Measurements from ENCODE around the gene KCNK5.

The KCNK5 gene

GRCh38 chr6:39178235-39178634 is 51.0 kb downstream of the KCNK5 start:
- 74 to 77% methylated on average over 7 to 8 of the region's 8 CpGs for WGBS, 2 experiments
- H3K4me1 ChIP-seq (ENCODE audit: control insufficient read depth, insufficient read depth, low read length), result no peaks in the 10 kb centered on the region
- H3K27me3 ChIP-seq (ENCODE audit: control insufficient read depth, insufficient read depth, low read length, poor library complexity, severe bottlenecking), result no peaks in the 10 kb centered on the region
- no peak overlapping the region for H3K27ac ChIP-seq (ENCODE audit: insufficient read depth, low read depth, low read length, poor library complexity, severe bottlenecking)
- H3K36me3 ChIP-seq (ENCODE audit: control insufficient read depth, insufficient read depth, low read length), result no peaks in the 10 kb centered on the region
- H3K4me3 ChIP-seq (ENCODE audit: insufficient read depth, low read depth, low read length), result no peak overlapping the region
- no peaks in the 10 kb centered on the region for H3K9me3 ChIP-seq (ENCODE audit: control insufficient read depth, low read length)

GRCh38 chr6:39177130-39177529 is 52.1 kb downstream of the KCNK5 start:
- Histone ChIP-seq H3K36me3 (ENCODE audit: control insufficient read depth, insufficient read depth, low read length) (no peaks in the 10 kb centered on the region), H3K4me3 (ENCODE audit: insufficient read depth, low read depth, low read length) (no peak overlapping the region), H3K27ac (ENCODE audit: insufficient read depth, low read depth, low read length, poor library complexity, severe bottlenecking) (no peak overlapping the region), H3K27me3 (ENCODE audit: control insufficient read depth, insufficient read depth, low read length, poor library complexity, severe bottlenecking) (no peaks in the 10 kb centered on the region), H3K4me1 (ENCODE audit: control insufficient read depth, insufficient read depth, low read length) (no peaks in the 10 kb centered on the region), H3K9me3 (ENCODE audit: control insufficient read depth, low read length) (no peaks in the 10 kb centered on the region)
- 98 to 99% methylated on average over 1 of the region's 1 CpG for WGBS, 2 experiments

- Histone ChIP-seq H3K27me3 (ENCODE audit: control insufficient read depth, insufficient read depth, low read length, poor library complexity, severe bottlenecking) (no peaks in the 10 kb centered on the region), H3K27ac (ENCODE audit: insufficient read depth, low read depth, low read length, poor library complexity, severe bottlenecking) (no peak overlapping the region), H3K9me3 (ENCODE audit: control insufficient read depth, low read length) (no peaks in the 10 kb centered on the region), H3K4me3 (ENCODE audit: insufficient read depth, low read depth, low read length) (no peak overlapping the region), H3K36me3 (ENCODE audit: control insufficient read depth, insufficient read depth, low read length) (no peaks in the 10 kb centered on the region), H3K4me1 (ENCODE audit: control insufficient read depth, insufficient read depth, low read length) (no peaks in the 10 kb centered on the region)
- 88 to 92% methylated on average over 6 of the region's 6 CpGs for WGBS, 2 experiments
These were observed 56.0 kb downstream of the KCNK5 start for GRCh38 chr6:39173270-39173669.

GRCh38 chr6:39172377-39172757 is 56.9 kb downstream of the KCNK5 start:
- no peak overlapping the region for H3K4me3 ChIP-seq (ENCODE audit: insufficient read depth, low read depth, low read length)
- H3K27ac ChIP-seq (ENCODE audit: insufficient read depth, low read depth, low read length, poor library complexity, severe bottlenecking), result no peak overlapping the region
- H3K36me3 ChIP-seq (ENCODE audit: control insufficient read depth, insufficient read depth, low read length), result no peaks in the 10 kb centered on the region
- H3K27me3 ChIP-seq (ENCODE audit: control insufficient read depth, insufficient read depth, low read length, poor library complexity, severe bottlenecking), result no peaks in the 10 kb centered on the region
- H3K9me3 ChIP-seq (ENCODE audit: control insufficient read depth, low read length), result no peaks in the 10 kb centered on the region
- WGBS, 2 experiments, result 67 to 72% methylated on average over 5 of the region's 5 CpGs
- no peaks in the 10 kb centered on the region for H3K4me1 ChIP-seq (ENCODE audit: control insufficient read depth, insufficient read depth, low read length)

GRCh38 chr6:39171489-39172376 is 57.5 kb downstream of the KCNK5 start:
- Histone ChIP-seq H3K9me3 (ENCODE audit: control insufficient read depth, low read length) (no peaks in the 10 kb centered on the region), H3K4me3 (ENCODE audit: insufficient read depth, low read depth, low read length) (no peak overlapping the region), H3K27me3 (ENCODE audit: control insufficient read depth, insufficient read depth, low read length, poor library complexity, severe bottlenecking) (peaks cover 5% of the 10 kb centered on the region), H3K36me3 (ENCODE audit: control insufficient read depth, insufficient read depth, low read length) (no peaks in the 10 kb centered on the region), H3K4me1 (ENCODE audit: control insufficient read depth, insufficient read depth, low read length) (no peaks in the 10 kb centered on the region), H3K27ac (ENCODE audit: insufficient read depth, low read depth, low read length, poor library complexity, severe bottlenecking) (no peak overlapping the region)
- WGBS, 2 experiments, result 92 to 93% methylated on average over 4 of the region's 4 CpGs

- WGBS, 2 experiments, result 94 to 95% methylated on average over 3 of the region's 3 CpGs
- Histone ChIP-seq H3K27ac (ENCODE audit: insufficient read depth, low read depth, low read length, poor library complexity, severe bottlenecking) (no peak overlapping the region), H3K4me1 (ENCODE audit: control insufficient read depth, insufficient read depth, low read length) (no peaks in the 10 kb centered on the region), H3K36me3 (ENCODE audit: control insufficient read depth, insufficient read depth, low read length) (no peaks in the 10 kb centered on the region), H3K27me3 (ENCODE audit: control insufficient read depth, insufficient read depth, low read length, poor library complexity, severe bottlenecking) (peaks cover 7% of the 10 kb centered on the region), H3K9me3 (ENCODE audit: control insufficient read depth, low read length) (no peaks in the 10 kb centered on the region), H3K4me3 (ENCODE audit: insufficient read depth, low read depth, low read length) (no peak overlapping the region)
These were observed 58.4 kb downstream of the KCNK5 start for GRCh38 chr6:39170860-39171259.

GRCh38 chr6:39170389-39170788 is 58.9 kb downstream of the KCNK5 start:
- Histone ChIP-seq H3K27me3 (ENCODE audit: control insufficient read depth, insufficient read depth, low read length, poor library complexity, severe bottlenecking) (peaks cover 7% of the 10 kb centered on the region), H3K4me3 (ENCODE audit: insufficient read depth, low read depth, low read length) (no peak overlapping the region), H3K27ac (ENCODE audit: insufficient read depth, low read depth, low read length, poor library complexity, severe bottlenecking) (no peak overlapping the region), H3K9me3 (ENCODE audit: control insufficient read depth, low read length) (no peaks in the 10 kb centered on the region), H3K4me1 (ENCODE audit: control insufficient read depth, insufficient read depth, low read length) (no peaks in the 10 kb centered on the region), H3K36me3 (ENCODE audit: control insufficient read depth, insufficient read depth, low read length) (no peaks in the 10 kb centered on the region)

- Histone ChIP-seq H3K9me3 (ENCODE audit: control insufficient read depth, low read length) (no peaks in the 10 kb centered on the region), H3K4me3 (ENCODE audit: insufficient read depth, low read depth, low read length) (no peak overlapping the region), H3K27me3 (ENCODE audit: control insufficient read depth, insufficient read depth, low read length, poor library complexity, severe bottlenecking) (peaks cover 7% of the 10 kb centered on the region), H3K36me3 (ENCODE audit: control insufficient read depth, insufficient read depth, low read length) (no peaks in the 10 kb centered on the region), H3K27ac (ENCODE audit: insufficient read depth, low read depth, low read length, poor library complexity, severe bottlenecking) (no peak overlapping the region), H3K4me1 (ENCODE audit: control insufficient read depth, insufficient read depth, low read length) (no peaks in the 10 kb centered on the region)
- WGBS, 2 experiments, result 94 to 95% methylated on average over 14 of the region's 14 CpGs
These were observed 59.6 kb downstream of the KCNK5 start for GRCh38 chr6:39169448-39170344.

- 89 to 90% methylated on average over 10 of the region's 10 CpGs for WGBS, 2 experiments
- H3K4me3 ChIP-seq (ENCODE audit: insufficient read depth, low read depth, low read length), result no peak overlapping the region
These were observed 61.2 kb downstream of the KCNK5 start for GRCh38 chr6:39167866-39168625.

GRCh38 chr6:39167321-39167720 is 62.0 kb downstream of the KCNK5 start:
- Histone ChIP-seq H3K27ac (ENCODE audit: insufficient read depth, low read depth, low read length, poor library complexity, severe bottlenecking) (no peak overlapping the region), H3K4me3 (ENCODE audit: insufficient read depth, low read depth, low read length) (no peak overlapping the region), H3K9me3 (ENCODE audit: control insufficient read depth, low read length) (no peaks in the 10 kb centered on the region), H3K27me3 (ENCODE audit: control insufficient read depth, insufficient read depth, low read length, poor library complexity, severe bottlenecking) (peaks cover 7% of the 10 kb centered on the region), H3K36me3 (ENCODE audit: control insufficient read depth, insufficient read depth, low read length) (no peaks in the 10 kb centered on the region), H3K4me1 (ENCODE audit: control insufficient read depth, insufficient read depth, low read length) (no peaks in the 10 kb centered on the region)
- 95 to 98% methylated on average over 5 of the region's 5 CpGs for WGBS, 2 experiments

More at GRCh38 chr6:39167866-39168625, 61.2 kb downstream of the KCNK5 start:
- peaks cover 7% of the 10 kb centered on the region for H3K27me3 ChIP-seq (ENCODE audit: control insufficient read depth, insufficient read depth, low read length, poor library complexity, severe bottlenecking)
- no peaks in the 10 kb centered on the region for H3K4me1 ChIP-seq (ENCODE audit: control insufficient read depth, insufficient read depth, low read length)
- no peaks in the 10 kb centered on the region for H3K9me3 ChIP-seq (ENCODE audit: control insufficient read depth, low read length)
- H3K27ac ChIP-seq (ENCODE audit: insufficient read depth, low read depth, low read length, poor library complexity, severe bottlenecking), result no peak overlapping the region
- no peaks in the 10 kb centered on the region for H3K36me3 ChIP-seq (ENCODE audit: control insufficient read depth, insufficient read depth, low read length)

Measured in ectodermal cell (in vitro differentiated cells).